Measurements from ENCODE around the gene ATP5F1D. TPM values are rescaled to one million over a fixed set of nuclear protein-coding genes. Genes with fewer than 3 reads are reported as not detected.

Gene ATP5F1D
- total RNA-seq, 2 donors from 2014 or later, result 156 to 157 TPM

GRCh38 chr19:1285737-1286360 lies 44.3 kb downstream of the ATP5F1D start, which contains the start of gene EFNA2:
TSS of gene EFNA2 (plus strand) at chr19:1285873. CDS start at chr19:1286169, 296 bp downstream.
- H3K27me3 ChIP-seq, result peaks cover 0 to 30% of the 10 kb centered on the region in 2 donors
- 0% methylated on average over 49 of the region's 113 CpGs; no CpG with 5 or more reads in 1 of the 2 donors for WGBS, 2 donors
- TF ChIP-seq CTCF (IDR thresholded peaks at IDR 0.05), result no peak
- TF ChIP-seq POLR2A (IDR thresholded peaks at IDR 0.05), result no peak
- no peak within 1 kb of the TSS for H3K4me3 ChIP-seq
- DNase-seq, result no peak
- intact Hi-C loops (cut with DNase I), result loop anchor here (10.0 kb wide), 1 partner anchor 229 kb away; the partner anchor contains the start of gene ADAMTSL5
- no peaks in the 10 kb centered on the region for H3K9me3 ChIP-seq
- H3K4me1 ChIP-seq, result peaks cover 25% of the 10 kb centered on the region
- ATAC-seq, result no peak
- no peaks in the 10 kb centered on the region for H3K36me3 ChIP-seq (replicated peaks in 1 of 2; ENCODE audit: insufficient read depth in 1 of 2, low read depth in 2 of 2)
- H3K27ac ChIP-seq, result no peak within 1 kb of the TSS

DNA sequence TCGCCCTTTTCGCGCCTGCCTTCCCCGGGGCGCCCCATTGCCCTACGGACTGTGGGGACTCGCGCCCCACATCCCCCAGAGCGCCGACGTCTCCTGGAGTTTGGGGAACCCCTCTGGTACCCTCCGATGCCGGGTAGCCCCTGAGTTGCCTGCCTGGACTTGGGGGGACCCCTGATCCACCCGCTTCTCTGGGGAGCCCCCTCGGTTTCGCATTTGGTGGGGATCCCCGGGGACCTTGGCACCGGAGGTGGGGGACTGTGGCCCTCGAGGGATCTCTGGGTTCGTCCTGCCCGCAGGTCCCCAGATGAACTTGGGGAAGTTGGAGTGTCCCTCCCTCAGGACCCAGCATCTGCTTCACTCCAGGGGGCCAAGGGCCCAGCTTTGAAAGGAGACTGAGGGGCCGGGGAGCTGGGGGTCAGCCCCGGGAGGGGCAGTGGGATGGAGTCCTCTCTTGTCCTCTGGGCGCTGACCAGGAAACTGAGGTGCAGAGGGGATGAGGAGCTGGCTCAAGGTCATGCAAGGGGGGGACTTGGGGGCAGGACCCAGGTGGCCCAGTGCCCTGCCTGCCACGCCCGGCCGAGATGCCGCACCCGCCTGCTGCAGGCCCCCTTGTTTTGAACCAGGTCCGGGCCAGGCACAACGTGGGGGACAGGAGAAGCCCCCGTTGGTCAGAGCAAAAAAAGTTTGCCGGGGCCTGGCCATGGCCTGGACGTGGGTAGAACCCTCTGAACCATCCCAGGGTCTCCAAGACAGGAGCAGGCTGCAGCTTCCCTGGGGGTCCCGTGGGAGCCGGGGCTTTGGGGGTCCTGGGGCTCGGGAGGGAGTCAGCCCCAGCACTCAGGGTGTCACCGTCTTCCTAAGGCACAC lies 45.2 kb downstream of the ATP5F1D start:
- no peak for TF ChIP-seq CTCF (IDR thresholded peaks at IDR 0.05)
- no peak for TF ChIP-seq POLR2A (IDR thresholded peaks at IDR 0.05)
- H3K36me3 ChIP-seq (replicated peaks in 1 of 2; ENCODE audit: insufficient read depth in 1 of 2, low read depth in 2 of 2), result no peaks in the 10 kb centered on the region
- ATAC-seq (no peak), DNase-seq (no peak)
- intact Hi-C loops (cut with DNase I), result loop anchor here (10.0 kb wide), 1 partner anchor 228 kb away; the partner anchor contains the start of gene ADAMTSL5
- no peaks in the 10 kb centered on the region for H3K9me3 ChIP-seq
- WGBS, 2 donors, result 15 to 28% methylated on average over 8 to 38 of the region's 38 CpGs
- H3K27ac ChIP-seq, result no peak overlapping the region
- no peak overlapping the region for H3K4me3 ChIP-seq
- H3K27me3 ChIP-seq, result peaks cover 0 to 35% of the 10 kb centered on the region in 2 donors
- peaks cover 28% of the 10 kb centered on the region for H3K4me1 ChIP-seq

GRCh38 chr19:1287354-1288225 lies 46.0 kb downstream of the ATP5F1D start:
- Histone ChIP-seq H3K4me1 (peaks cover 28% of the 10 kb centered on the region), H3K36me3 (replicated peaks in 1 of 2; ENCODE audit: insufficient read depth in 1 of 2, low read depth in 2 of 2) (no peaks in the 10 kb centered on the region), H3K27ac (no peak overlapping the region), H3K4me3 (no peak overlapping the region), H3K27me3 (peaks cover 0 to 43% of the 10 kb centered on the region in 2 donors), H3K9me3 (no peaks in the 10 kb centered on the region)
- DNase-seq, result no peak
- no peak for ATAC-seq
- intact Hi-C loops (cut with DNase I), result loop anchor here (10.0 kb wide), 1 partner anchor 227 kb away; the partner anchor contains the start of gene ADAMTSL5
- 23 to 29% methylated on average over 4 to 54 of the region's 55 CpGs for WGBS, 2 donors
- no peak for TF ChIP-seq CTCF (IDR thresholded peaks at IDR 0.05)
- no peak for TF ChIP-seq POLR2A (IDR thresholded peaks at IDR 0.05)

DNA sequence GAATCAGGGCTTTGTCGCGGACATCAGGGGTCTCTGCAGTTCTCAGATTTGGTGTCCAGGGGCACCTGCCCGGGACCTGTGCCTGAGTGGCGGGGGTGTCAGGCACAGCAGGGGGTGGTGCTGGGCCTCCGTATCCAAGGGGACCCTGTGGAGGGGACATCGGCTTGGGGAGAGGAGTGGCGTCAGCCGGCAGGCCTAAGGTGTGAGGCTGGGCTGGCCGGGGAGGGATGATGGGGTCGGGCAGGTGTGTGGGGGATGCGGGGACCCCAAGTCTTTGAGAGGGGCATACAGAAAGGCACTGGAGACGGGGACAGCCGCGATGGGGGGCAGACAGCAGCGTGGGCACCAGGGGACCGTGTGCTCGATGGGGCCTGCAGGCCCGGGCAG lies 46.7 kb downstream of the ATP5F1D start:
- no peaks in the 10 kb centered on the region for H3K36me3 ChIP-seq (replicated peaks in 1 of 2; ENCODE audit: insufficient read depth in 1 of 2, low read depth in 2 of 2)
- ATAC-seq (no peak), DNase-seq (no peak)
- intact Hi-C loops (cut with DNase I), result loop anchor here (10.0 kb wide), 1 partner anchor 227 kb away; the partner anchor contains the start of gene ADAMTSL5
- TF ChIP-seq CTCF (IDR thresholded peaks at IDR 0.05) (no peak), POLR2A (IDR thresholded peaks at IDR 0.05) (no peak)
- peaks cover 0 to 50% of the 10 kb centered on the region in 2 donors for H3K27me3 ChIP-seq
- H3K27ac ChIP-seq, result no peak overlapping the region
- 82 to 85% methylated on average over 6 to 18 of the region's 18 CpGs for WGBS, 2 donors
- H3K4me3 ChIP-seq, result no peak overlapping the region
- peaks cover 28% of the 10 kb centered on the region for H3K4me1 ChIP-seq
- no peaks in the 10 kb centered on the region for H3K9me3 ChIP-seq

Measured in body of pancreas (tissue), 4 donors.